Measurements from ENCODE around the gene CBLC.

CBLC gene

GRCh38 chr19:44757057-44757734 is 20.5 kb upstream of the CBLC start:
- Histone ChIP-seq H3K9me3 (replicated peaks; ENCODE audit: insufficient read depth, low read length) (no peaks in the 10 kb centered on the region), H3K79me2 (ENCODE audit: low read length) (peaks cover 15% of the 10 kb centered on the region), H2AFZ (ENCODE audit: low read length) (no peak overlapping the region), H4K20me1 (ENCODE audit: insufficient read depth, low read length) (no peaks in the 10 kb centered on the region), H3K9ac (ENCODE audit: low read length) (no peak overlapping the region), H3K9me2 (replicated peaks; ENCODE audit: insufficient read depth, low read length) (no peaks in the 10 kb centered on the region), H3F3A (ENCODE audit: insufficient read depth, low read length) (peaks cover 16% of the 10 kb centered on the region), H3K27me3 (replicated peaks; ENCODE audit: insufficient read depth, low read length) (no peaks in the 10 kb centered on the region), H3K4me3 (ENCODE audit: low read length) (no peak overlapping the region), H3K36me3 (replicated peaks; ENCODE audit: insufficient read depth, low read length) (no peaks in the 10 kb centered on the region), H3K4me2 (ENCODE audit: low read depth, low read length) (no peak overlapping the region), H3K27ac (ENCODE audit: low read length) (no peak overlapping the region), H3K4me1 (ENCODE audit: low read length) (peaks cover 17% of the 10 kb centered on the region)
- TF ChIP-seq EZH2 (optimal IDR thresholded peaks at IDR 0.05; ENCODE audit: low read depth, low read length), result no peak
- TF ChIP-seq CTCF (IDR thresholded peaks at IDR 0.05; ENCODE audit: low read length), result no peak
- TF ChIP-seq EZH2phosphoT487 (IDR thresholded peaks at IDR 0.05; ENCODE audit: low read length), result no peak
- DNase-seq, result no peak

- H3K4me1 ChIP-seq (ENCODE audit: low read length), result peaks cover 10% of the 10 kb centered on the region
- H2AFZ ChIP-seq (ENCODE audit: low read length), result no peak overlapping the region
- H3K4me2 ChIP-seq (ENCODE audit: low read depth, low read length), result no peak overlapping the region
- DNase-seq, result no peak
- H4K20me1 ChIP-seq (ENCODE audit: insufficient read depth, low read length), result no peaks in the 10 kb centered on the region
- H3K9ac ChIP-seq (ENCODE audit: low read length), result no peak overlapping the region
- TF ChIP-seq CTCF (IDR thresholded peaks at IDR 0.05; ENCODE audit: low read length) (no peak), EZH2phosphoT487 (IDR thresholded peaks at IDR 0.05; ENCODE audit: low read length) (no peak), EZH2 (optimal IDR thresholded peaks at IDR 0.05; ENCODE audit: low read depth, low read length) (no peak)
- H3K36me3 ChIP-seq (replicated peaks; ENCODE audit: insufficient read depth, low read length), result no peaks in the 10 kb centered on the region
- no peaks in the 10 kb centered on the region for H3K9me3 ChIP-seq (replicated peaks; ENCODE audit: insufficient read depth, low read length)
- peaks cover 9% of the 10 kb centered on the region for H3F3A ChIP-seq (ENCODE audit: insufficient read depth, low read length)
- no peaks in the 10 kb centered on the region for H3K27me3 ChIP-seq (replicated peaks; ENCODE audit: insufficient read depth, low read length)
- H3K27ac ChIP-seq (ENCODE audit: low read length), result no peak overlapping the region
- H3K79me2 ChIP-seq (ENCODE audit: low read length), result peaks cover 15% of the 10 kb centered on the region
- no peaks in the 10 kb centered on the region for H3K9me2 ChIP-seq (replicated peaks; ENCODE audit: insufficient read depth, low read length)
- H3K4me3 ChIP-seq (ENCODE audit: low read length), result no peak overlapping the region
Observed at GRCh38 chr19:44757735-44758505, 19.8 kb upstream of the CBLC start.

- Histone ChIP-seq H3K4me3 (ENCODE audit: low read length) (no peak overlapping the region), H3K4me2 (ENCODE audit: low read depth, low read length) (no peak overlapping the region), H3K79me2 (ENCODE audit: low read length) (peaks cover 15% of the 10 kb centered on the region), H3K9me2 (replicated peaks; ENCODE audit: insufficient read depth, low read length) (no peaks in the 10 kb centered on the region), H3F3A (ENCODE audit: insufficient read depth, low read length) (peaks cover 6% of the 10 kb centered on the region; the same call in 1 of the 2 replicates), H4K20me1 (ENCODE audit: insufficient read depth, low read length) (no peaks in the 10 kb centered on the region), H3K4me1 (ENCODE audit: low read length) (peaks cover 8% of the 10 kb centered on the region), H2AFZ (ENCODE audit: low read length) (no peak overlapping the region), H3K27me3 (replicated peaks; ENCODE audit: insufficient read depth, low read length) (no peaks in the 10 kb centered on the region), H3K9ac (ENCODE audit: low read length) (no peak overlapping the region), H3K9me3 (replicated peaks; ENCODE audit: insufficient read depth, low read length) (no peaks in the 10 kb centered on the region), H3K27ac (ENCODE audit: low read length) (no peak overlapping the region), H3K36me3 (replicated peaks; ENCODE audit: insufficient read depth, low read length) (no peaks in the 10 kb centered on the region)
- TF ChIP-seq EZH2 (optimal IDR thresholded peaks at IDR 0.05; ENCODE audit: low read depth, low read length) (no peak), CTCF (IDR thresholded peaks at IDR 0.05; ENCODE audit: low read length) (no peak), EZH2phosphoT487 (IDR thresholded peaks at IDR 0.05; ENCODE audit: low read length) (no peak)
- DNase-seq, result no peak
Observed at GRCh38 chr19:44758596-44758995, 19.1 kb upstream of the CBLC start.

All from MM.1S (cell line).